HepG2 (cell line): ENCODE data around the gene RGS6. TPM values are rescaled to one million over a fixed set of nuclear protein-coding genes. Genes with fewer than 3 reads are reported as not detected.

Source experiments
- ATAC-seq: fragments of 200-7000 bp; cut with Tn5 transposase; 3 replicates; pipeline ENCODE4 v1.9.1; 2020; ENCODE audit warnings: mild to moderate bottlenecking, moderate library complexity
- BruUV-seq: library from RNA; stranded (reverse); fragments of 400-500 nt; replicated peaks from 2 replicates; lab custom pipeline; 2021; lab: Mats Ljungman, UMichigan
- CTCF ChIA-PET: fragments of 300-600 bp; formaldehyde crosslinking; extraction: SDS; loops from one replicate; lab custom pipeline; 2021; ENCODE audit warnings: low total read pairs, inconsistent platforms, low intra/inter-chr PET ratio; lab: Yijun Ruan, JAX
- POLR2A ChIA-PET: fragments of 350-600 bp; sonication (Branson Sonifier 250); formaldehyde crosslinking; loops from one replicate; lab custom pipeline; 2020; ENCODE audit warnings: antibody characterized with exemption, inconsistent platforms; lab: Yijun Ruan, JAX
- DNase-seq: peaks from one replicate; pipeline ENCODE4 v3.0.0-alpha.2; 2015; ENCODE audit warnings: low spot score
- FAIRE-seq: peaks from 3 replicates; lab custom pipeline; 2011; peaks lifted over from hg19 to GRCh38; lab: Jason Lieb, UNC
- H2AFZ ChIP-seq: one replicate; pipeline ENCODE4 v1.6.1; 2011; ENCODE audit warnings: low read length, inconsistent platforms
- H3K27ac ChIP-seq: fragments of 300-600 bp; 3 replicates; pipeline ENCODE4 v1.8.0; 2011; ENCODE audit warnings: mixed run types, mild to moderate bottlenecking, mixed read lengths, low read length, inconsistent platforms; ENCODE audit not compliant: insufficient read depth; ENCODE audit errors: extremely low read length
- H3K27me3 ChIP-seq, 2 experiments: fragments of 200-600 bp in 1 of 2; 2 replicates in 1 of 2; 3 replicates in 1 of 2; pipeline versions ENCODE4 v1.6.0 to v1.8.0; 2011; ENCODE audit warnings: low read length in 2 of 2, mild to moderate bottlenecking in 2 of 2, moderate library complexity in 2 of 2, inconsistent platforms in 1 of 2; ENCODE audit not compliant: insufficient read depth in 2 of 2, control insufficient read depth in 1 of 2
- H3K36me3 ChIP-seq, 2 experiments: fragments of 200-600 bp in 1 of 2; replicated peaks in 1 of 2; 2 replicates in 1 of 2; 3 replicates in 1 of 2; pipeline versions ENCODE4 v1.5.1 to v1.8.0; 2011; ENCODE audit warnings: low read length in 2 of 2, inconsistent platforms in 1 of 2; ENCODE audit not compliant: insufficient read depth in 2 of 2, control insufficient read depth in 1 of 2
- H3K4me1 ChIP-seq: 2 replicates; pipeline ENCODE4 v1.5.1; 2012; ENCODE audit warnings: low read length, inconsistent platforms; ENCODE audit not compliant: insufficient read depth
- H3K4me2 ChIP-seq: 2 replicates; pipeline ENCODE4 v1.6.0; 2011; ENCODE audit warnings: low read depth, low read length, inconsistent platforms
- H3K4me3 ChIP-seq, 3 experiments: fragments of 200-600 bp in 1 of 3; sonication (generic), shearing (Covaris generic) in 1 of 3; replicated peaks in 1 of 3; 2 replicates each; pipeline ENCODE4 v1.5.1; 2011 to 2016; ENCODE audit warnings: low read length in 3 of 3, inconsistent platforms in 2 of 3, low read depth in 2 of 3, mild to moderate bottlenecking in 2 of 3, control low read depth in 1 of 3, mixed read lengths in 1 of 3; ENCODE audit not compliant: insufficient read depth in 1 of 3
- H3K79me2 ChIP-seq: one replicate; pipeline ENCODE4 v1.6.1; 2011; ENCODE audit warnings: low read length, inconsistent platforms; ENCODE audit not compliant: insufficient read depth
- H3K9ac ChIP-seq: 2 replicates; pipeline ENCODE4 v1.6.0; 2011; ENCODE audit warnings: mild to moderate bottlenecking, low read depth, low read length, inconsistent platforms; ENCODE audit not compliant: insufficient read depth
- H3K9me3 ChIP-seq: 2 replicates; pipeline ENCODE4 v1.5.1; 2012; ENCODE audit warnings: mild to moderate bottlenecking, low read length
- H4K20me1 ChIP-seq: 2 replicates; pipeline ENCODE4 v1.6.0; 2011; ENCODE audit warnings: inconsistent platforms, mild to moderate bottlenecking, low read length, moderate library complexity; ENCODE audit not compliant: insufficient read depth
- HMG20A ChIP-seq: IDR thresholded peaks from 2 replicates; pipeline ENCODE4 v1.6.1; 2016; ENCODE audit warnings: borderline replicate concordance
- HNF4A ChIP-seq: sonication (generic); formaldehyde crosslinking; IDR thresholded peaks from 2 replicates; pipeline ENCODE4 v1.4.0; 2020; ENCODE audit warnings: missing genetic modification reagents
- KDM6A ChIP-seq: IDR thresholded peaks from 2 replicates; pipeline ENCODE4 v1.6.1; 2016; ENCODE audit warnings: low read depth
- MTA3 ChIP-seq: sonication (generic); formaldehyde crosslinking; IDR thresholded peaks from 2 replicates; pipeline ENCODE4 v1.4.0; 2020; ENCODE audit warnings: missing genetic modification reagents
- PBX3 ChIP-seq: sonication (generic); formaldehyde crosslinking; IDR thresholded peaks from 2 replicates; pipeline ENCODE4 v1.8.1; 2023; ENCODE audit warnings: missing genetic modification reagents, inconsistent platforms, borderline replicate concordance
- PLRG1 ChIP-seq: fragments of 450-650 bp; conservative IDR thresholded peaks from 2 replicates; pipeline ENCODE4 v1.6.1; 2016
- PRDM10 ChIP-seq: sonication (generic); formaldehyde crosslinking; IDR thresholded peaks from 2 replicates; pipeline ENCODE4 v1.4.0; 2020; ENCODE audit warnings: low read depth, missing genetic modification reagents
- PRPF4 ChIP-seq: fragments of 200-400 bp; formaldehyde crosslinking; IDR thresholded peaks from 2 replicates; pipeline ENCODE4 v1.6.1; 2016; ENCODE audit warnings: low read length, low read depth; ENCODE audit not compliant: poor library complexity, severe bottlenecking
- TBX3 ChIP-seq: fragments of 450-650 bp; IDR thresholded peaks from 2 replicates; pipeline ENCODE4 v1.6.1; 2017; ENCODE audit warnings: antibody characterized with exemption, mild to moderate bottlenecking, inconsistent platforms, borderline replicate concordance
- ZBTB39 ChIP-seq: sonication (generic); formaldehyde crosslinking; IDR thresholded peaks from 2 replicates; pipeline ENCODE4 v1.5.0; 2020; ENCODE audit warnings: missing genetic modification reagents
- ZNF205 ChIP-seq: IDR thresholded peaks from 2 replicates; pipeline ENCODE4 v1.6.1; 2018; ENCODE audit warnings: missing biosample characterization, missing genetic modification reagents
- ZNF230 ChIP-seq: sonication (generic); formaldehyde crosslinking; IDR thresholded peaks from 2 replicates; pipeline ENCODE4 v1.4.0; 2020; ENCODE audit warnings: mild to moderate bottlenecking, missing genetic modification reagents
- ZNF276 ChIP-seq: sonication (generic); formaldehyde crosslinking; IDR thresholded peaks from 2 replicates; pipeline ENCODE4 v1.4.0; 2020; ENCODE audit warnings: mild to moderate bottlenecking, low read depth, missing genetic modification reagents
- ZNF382 ChIP-seq: sonication (generic); formaldehyde crosslinking; IDR thresholded peaks from 2 replicates; pipeline ENCODE4 v1.5.0; 2020; ENCODE audit warnings: missing genetic modification reagents, mild to moderate bottlenecking, borderline replicate concordance
- WGBS: methylation state at CpG from one replicate; pipeline ENCODE4 v1.1.6; 2017; ENCODE audit warnings: low lambda C conversion rate; 5-methylcytosine and 5-hydroxymethylcytosine counted together
- in situ Hi-C: cut with HindIII; loops from 2 replicates; pipeline ENCODE4 v1.10.0; 2017; ENCODE audit warnings: low pct_unique_long_range_greater_than_20kb; ENCODE audit not compliant: extremely low pct_ligation_motif_present
- intact Hi-C: fragments of 100-400 bp; cut with micrococcal nuclease; formaldehyde crosslinking; loops from one replicate; pipeline ENCODE4 v1.10.0; 2022; ENCODE audit not compliant: unreplicated experiment
- polyA plus RNA-seq, 8 experiments: library from polyadenylated mRNA; depleted of rRNA in 3 of 8; stranded (reverse) in 7 of 8; unstranded in 1 of 8; fragments of >200 nt; fragmentation: Illumina TruSeq in 4 of 8; extraction: Trizol in 4 of 8; gene quantifications; 2 replicates each; pipeline versions ENCODE4 v1.2.1 to v1.2.3, GENCODE V29; 2011 to 2016; ENCODE audit warnings: low read depth in 4 of 8, missing spikeins in 1 of 8, mixed read lengths in 1 of 8; ENCODE audit not compliant: insufficient read depth in 1 of 8
- total RNA-seq, 5 experiments: library from RNA; depleted of rRNA; stranded (reverse); fragments of >200 nt; fragmentation: Illumina TruSeq; extraction: Trizol; gene quantifications; 2 replicates each; pipeline ENCODE4 v1.2.3, GENCODE V29; 2016; ENCODE audit warnings: low read depth in 1 of 5

Gene RGS6
- total and polyA plus RNA-seq, 2 of the 13 experiments (the other 11 are each of a cell fraction or from before 2014, with no cell fraction given), result not detected

- no peak for TF ChIP-seq PRDM10 (CRISPR knock-in tag)
Observed at GRCh38 chr14:72434856-72435255, 502.6 kb downstream of the RGS6 start (continued).

GRCh38 chr14:72439707-72440106 lies 507.5 kb downstream of the RGS6 start:
- no peaks in the 10 kb centered on the region for H3K36me3 ChIP-seq
- H3K9ac ChIP-seq, result no peak overlapping the region
- no peak overlapping the region for H3K27ac ChIP-seq
- FAIRE-seq (no peak), DNase-seq (no peak), ATAC-seq (no peak)
- no peaks in the 10 kb centered on the region for H3K4me1 ChIP-seq
- no peak overlapping the region for H2AFZ ChIP-seq
- CTCF ChIA-PET, result no interaction called here
- H3K27me3 ChIP-seq, result peaks cover 1 to 4% of the 10 kb centered on the region in 2 experiments; a peak in 2 of 5 replicates
- no peaks in the 10 kb centered on the region for H3K9me3 ChIP-seq
- WGBS, result 6% methylated on average over 4 of the region's 4 CpGs
- intact Hi-C loops (no loop called here), in situ Hi-C loops (no loop called here)
- no peaks in the 10 kb centered on the region for H4K20me1 ChIP-seq
- H3K4me2 ChIP-seq, result no peak overlapping the region
- H3K4me3 ChIP-seq, result no peak overlapping the region
- POLR2A ChIA-PET, result no interaction called here
- no TSS peak for BruUV-seq
- no peaks in the 10 kb centered on the region for H3K79me2 ChIP-seq
- TF ChIP-seq ZNF230, result no peak
- no peak for TF ChIP-seq MTA3 (CRISPR knock-in tag)
- no peak for TF ChIP-seq HNF4A (CRISPR knock-in tag)
- no peak for TF ChIP-seq PRPF4
- no peak for TF ChIP-seq PLRG1
- no peak for TF ChIP-seq ZNF205 (CRISPR knock-in tag)
- no peak for TF ChIP-seq KDM6A (CRISPR knock-in tag)
- TF ChIP-seq PBX3 (CRISPR knock-in tag), result no peak
- TF ChIP-seq ZBTB39, result no peak
- TF ChIP-seq HMG20A (CRISPR knock-in tag), result no peak
- no peak for TF ChIP-seq ZNF382 (CRISPR knock-in tag)
- TF ChIP-seq TBX3, result no peak
- TF ChIP-seq ZNF276, result no peak
